Keratinocyte (primary cell): ENCODE data around the gene TEKT5. TPM values are rescaled to one million over a fixed set of nuclear protein-coding genes. Genes with fewer than 3 reads are reported as not detected.

Experiments
- DNase-seq: peaks from one replicate; pipeline ENCODE4 v3.0.0-alpha.2; 2011; ENCODE audit warnings: low read depth, missing footprints, low spot score
- FAIRE-seq: peaks from 2 replicates; lab custom pipeline; 2011; peaks lifted over from hg19 to GRCh38; lab: Jason Lieb, UNC
- H2AFZ ChIP-seq: 2 replicates; pipeline ENCODE4 v1.6.0; 2012; ENCODE audit warnings: low read length, control low read depth, inconsistent platforms; ENCODE audit not compliant: control insufficient read depth
- H3K27ac ChIP-seq: 2 replicates; pipeline ENCODE4 v1.5.1; 2011; ENCODE audit warnings: low read length; ENCODE audit not compliant: control insufficient read depth, insufficient read depth
- H3K27me3 ChIP-seq: 3 replicates; pipeline ENCODE4 v1.6.0; 2011; ENCODE audit warnings: low read length; ENCODE audit not compliant: control insufficient read depth, insufficient read depth; ENCODE audit errors: extremely low read depth
- H3K36me3 ChIP-seq, 2 experiments: 2 replicates in 1 of 2; 3 replicates in 1 of 2; pipeline ENCODE4 v1.5.1; 2011; ENCODE audit warnings: low read length in 2 of 2, mild to moderate bottlenecking in 1 of 2; ENCODE audit not compliant: control insufficient read depth in 2 of 2, insufficient read depth in 2 of 2; ENCODE audit errors: extremely low read depth in 1 of 2
- H3K4me1 ChIP-seq: 3 replicates; pipeline ENCODE4 v1.5.1; 2011; ENCODE audit warnings: low read length; ENCODE audit not compliant: control insufficient read depth, insufficient read depth; ENCODE audit errors: extremely low read depth
- H3K4me2 ChIP-seq: 3 replicates; pipeline ENCODE4 v1.6.0; 2011; ENCODE audit warnings: low read depth, low read length; ENCODE audit not compliant: control insufficient read depth, insufficient read depth; ENCODE audit errors: extremely low read depth
- H3K4me3 ChIP-seq, 3 experiments: fragments of 200-600 bp in 1 of 3; sonication (generic) in 1 of 3; 2 replicates in 2 of 3; 3 replicates in 1 of 3; pipeline ENCODE4 v1.5.1; 2011 to 2016; ENCODE audit warnings: low read length in 3 of 3, mild to moderate bottlenecking in 3 of 3, control low read depth in 2 of 3, inconsistent platforms in 1 of 3, low read depth in 1 of 3, mixed read lengths in 1 of 3, mixed run types in 1 of 3, moderate library complexity in 1 of 3; ENCODE audit not compliant: control insufficient read depth in 2 of 3, insufficient read depth in 2 of 3; ENCODE audit errors: extremely low read depth in 1 of 3
- H3K79me2 ChIP-seq: 2 replicates; pipeline ENCODE4 v1.6.0; 2012; ENCODE audit warnings: low read length; ENCODE audit not compliant: control insufficient read depth, insufficient read depth
- H3K9ac ChIP-seq: 3 replicates; pipeline ENCODE4 v1.6.0; 2011; ENCODE audit warnings: low read length; ENCODE audit not compliant: control insufficient read depth, insufficient read depth; ENCODE audit errors: extremely low read depth
- H3K9me1 ChIP-seq: 3 replicates; pipeline ENCODE4 v1.6.0; 2011; ENCODE audit warnings: low read length; ENCODE audit not compliant: control insufficient read depth, insufficient read depth; ENCODE audit errors: extremely low read depth
- H3K9me3 ChIP-seq: 2 replicates; pipeline ENCODE4 v1.5.1; 2012; ENCODE audit warnings: low read depth, low read length; ENCODE audit not compliant: control insufficient read depth
- H4K20me1 ChIP-seq: 3 replicates; pipeline ENCODE4 v1.6.0; 2011; ENCODE audit warnings: low read length; ENCODE audit not compliant: control insufficient read depth, insufficient read depth; ENCODE audit errors: extremely low read depth
- EZH2 ChIP-seq: IDR thresholded peaks from one replicate; pipeline ENCODE4 v1.6.1; 2012; ENCODE audit warnings: inconsistent platforms, mild to moderate bottlenecking, low read length, moderate library complexity
- dilution Hi-C: fragments of 300-500 bp; cut with MboI; formaldehyde crosslinking; loops from one replicate; pipeline ENCODE4 v1.7.0; 2020; ENCODE audit warnings: low sequenced_read_pairs; ENCODE audit not compliant: extremely low pct_ligation_motif_present
- polyA minus RNA-seq, 3 experiments: library from RNA; depleted of rRNA, polyadenylated mRNA; stranded (reverse); fragments of >200 nt; gene quantifications; 1 replicate in 1 of 3; 2 replicates in 1 of 3; 3 replicates in 1 of 3; pipeline ENCODE4 v1.2.3, GENCODE V29; 2011
- polyA plus RNA-seq, 5 experiments: library from polyadenylated mRNA; depleted of rRNA in 3 of 5; stranded (reverse) in 3 of 5; stranded (forward) in 1 of 5; unstranded in 1 of 5; fragments of >200 nt; gene quantifications; 1 replicate in 1 of 5; 2 replicates in 3 of 5; 3 replicates in 1 of 5; pipeline versions ENCODE4 v1.2.1 to v1.2.3, GENCODE V29; 2011 to 2012; ENCODE audit warnings: missing spikeins in 2 of 5, low read depth in 1 of 5, low replicate concordance in 1 of 5
- TF ChIP-seq, protein P1 (sequence below), 3 experiments: IDR thresholded peaks in 1 of 3; conservative IDR thresholded peaks in 1 of 3; optimal IDR thresholded peaks in 1 of 3; 2 replicates in 2 of 3; 3 replicates in 1 of 3; pipeline versions ENCODE3 to v1.5.1; 2011; ENCODE audit warnings: low read length in 3 of 3, mild to moderate bottlenecking in 3 of 3, moderate library complexity in 2 of 3, control low read depth in 1 of 3, inconsistent platforms in 1 of 3; ENCODE audit not compliant: insufficient read depth in 2 of 3; ENCODE audit errors: extremely low read depth in 1 of 3

TEKT5 gene
- polyA plus RNA-seq (0.08 to 0.23 TPM in 2 of 3 replicates, not detected in the other), polyA minus RNA-seq (not detected in 3 replicates)
- polyA plus RNA-seq (2011; ENCODE audit: low read depth): 0.37 TPM
- polyA plus RNA-seq (2011; cell fraction: cytosol; rRNA removed): 0.09 TPM in 1 of 2 replicates, not detected in the other
- 0.40 and 0.41 TPM in 2 replicates for polyA plus RNA-seq (2011; cell fraction: nucleus; rRNA removed)
- 0.28 TPM in 1 of 2 replicates, not detected in the other for polyA plus RNA-seq (2012; ENCODE audit: low replicate concordance)
- polyA minus RNA-seq (2011; cell fraction: cytosol; rRNA and poly(A)+ RNA removed): not detected
- not detected in 2 replicates for polyA minus RNA-seq (2011; cell fraction: nucleus; rRNA and poly(A)+ RNA removed)

DNA sequence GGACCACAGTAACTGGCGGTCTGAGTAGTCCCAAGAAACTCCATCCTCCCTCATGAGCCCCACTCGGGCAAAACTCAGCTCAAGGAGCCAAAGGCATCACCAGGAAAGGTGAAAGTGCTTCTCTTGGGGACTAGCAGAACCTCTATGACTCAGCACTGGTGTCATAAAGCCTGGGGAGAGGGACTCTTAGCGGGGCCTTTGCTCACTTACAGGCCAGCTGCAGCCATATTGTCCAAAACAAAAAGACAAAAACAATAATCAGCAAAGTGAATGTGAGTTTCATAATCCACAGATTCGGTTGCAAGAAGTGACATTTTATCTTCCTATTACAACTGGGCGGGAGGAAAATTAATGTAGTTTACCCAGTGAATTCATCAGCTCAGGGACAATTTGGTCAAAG is at the start of gene TEKT5:
TSS of gene TEKT5 (minus strand) at position 101 of the 400 bp plus-strand sequence. CDS start at position 44, 57 bp downstream.
- no peak within 1 kb of the TSS for H3K27ac ChIP-seq
- H3K4me2 ChIP-seq: no peak within 1 kb of the TSS
- TF ChIP-seq, protein P1, sequence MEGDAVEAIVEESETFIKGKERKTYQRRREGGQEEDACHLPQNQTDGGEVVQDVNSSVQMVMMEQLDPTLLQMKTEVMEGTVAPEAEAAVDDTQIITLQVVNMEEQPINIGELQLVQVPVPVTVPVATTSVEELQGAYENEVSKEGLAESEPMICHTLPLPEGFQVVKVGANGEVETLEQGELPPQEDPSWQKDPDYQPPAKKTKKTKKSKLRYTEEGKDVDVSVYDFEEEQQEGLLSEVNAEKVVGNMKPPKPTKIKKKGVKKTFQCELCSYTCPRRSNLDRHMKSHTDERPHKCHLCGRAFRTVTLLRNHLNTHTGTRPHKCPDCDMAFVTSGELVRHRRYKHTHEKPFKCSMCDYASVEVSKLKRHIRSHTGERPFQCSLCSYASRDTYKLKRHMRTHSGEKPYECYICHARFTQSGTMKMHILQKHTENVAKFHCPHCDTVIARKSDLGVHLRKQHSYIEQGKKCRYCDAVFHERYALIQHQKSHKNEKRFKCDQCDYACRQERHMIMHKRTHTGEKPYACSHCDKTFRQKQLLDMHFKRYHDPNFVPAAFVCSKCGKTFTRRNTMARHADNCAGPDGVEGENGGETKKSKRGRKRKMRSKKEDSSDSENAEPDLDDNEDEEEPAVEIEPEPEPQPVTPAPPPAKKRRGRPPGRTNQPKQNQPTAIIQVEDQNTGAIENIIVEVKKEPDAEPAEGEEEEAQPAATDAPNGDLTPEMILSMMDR (optimal IDR thresholded peaks at IDR 0.05 in 1 of 3, IDR thresholded peaks at IDR 0.05 in 1 of 3, conservative IDR thresholded peaks at IDR 0.05 in 1 of 3; ENCODE audit: extremely low read depth in 1 of 3, insufficient read depth in 2 of 3, low read length in 3 of 3): no peak
- TF ChIP-seq EZH2: no peak
- no peaks in the 10 kb centered on the region for H3K36me3 ChIP-seq
- H3K27me3 ChIP-seq: no peaks in the 10 kb centered on the region
- H2AFZ ChIP-seq: no peak within 1 kb of the TSS
- no peaks in the 10 kb centered on the region for H3K79me2 ChIP-seq
- H3K4me3 ChIP-seq: no peak within 1 kb of the TSS
- DNase-seq: no peak
- H3K4me1 ChIP-seq: no peaks in the 10 kb centered on the region
- H4K20me1 ChIP-seq: no peaks in the 10 kb centered on the region
- no peaks in the 10 kb centered on the region for H3K9me1 ChIP-seq
- dilution Hi-C loops: no loop called here
- no peak for FAIRE-seq
- no peak within 1 kb of the TSS for H3K9ac ChIP-seq
- H3K9me3 ChIP-seq: no peaks in the 10 kb centered on the region

DNA sequence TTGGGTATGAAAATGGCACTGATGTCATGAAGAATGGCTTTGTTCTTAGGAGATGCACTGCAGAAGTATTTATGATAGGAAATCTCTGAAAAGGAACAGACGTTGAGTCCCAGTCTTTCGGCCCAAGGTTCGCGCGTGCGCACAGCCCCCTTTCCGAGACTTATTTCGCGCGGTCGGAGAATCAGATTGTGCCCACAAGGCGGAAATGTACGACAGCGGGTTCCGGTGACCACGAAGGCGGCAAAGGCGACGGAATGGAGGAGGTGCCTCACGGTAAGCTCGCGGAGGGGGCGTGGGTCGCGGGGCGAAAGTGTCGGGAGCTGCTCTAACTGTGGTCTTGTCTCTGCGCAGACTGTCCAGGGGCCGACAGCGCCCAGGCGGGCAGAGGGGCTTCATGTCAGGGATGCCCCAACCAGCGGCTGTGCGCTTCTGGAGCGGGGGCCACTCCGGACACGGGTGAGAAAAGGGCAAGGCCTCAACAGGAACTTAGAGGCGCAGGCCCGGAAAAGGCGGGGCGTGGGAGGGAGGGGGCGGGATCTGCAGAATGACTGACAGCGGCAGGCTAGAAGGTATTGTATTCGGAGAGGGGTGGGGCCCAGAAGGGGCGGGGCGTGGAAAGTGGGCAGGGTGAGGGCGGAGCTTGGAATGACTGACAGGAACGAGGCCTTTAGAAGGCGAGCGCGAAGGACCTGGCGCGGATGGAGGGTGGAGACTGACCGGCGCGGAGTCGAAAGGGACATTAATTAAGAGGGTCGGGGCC is 49.1 kb upstream of the TEKT5 start, which contains the start of gene NUBP1:
TSS of gene NUBP1 (plus strand) at position 233 of the 760 bp plus-strand sequence. CDS start at position 255, 22 bp downstream.
- Histone ChIP-seq H3K9ac (peak within 1 kb of the TSS; percentile 96), H3K9me1 (no peaks in the 10 kb centered on the region), H3K36me3 (peaks cover 0 to 2% of the 10 kb centered on the region in 2 experiments), H3K79me2 (no peaks in the 10 kb centered on the region), H3K4me3 (peak within 1 kb of the TSS; percentile 71 to 84 (median 75)), H3K27me3 (no peaks in the 10 kb centered on the region), H4K20me1 (no peaks in the 10 kb centered on the region), H3K9me3 (no peaks in the 10 kb centered on the region), H3K4me2 (peak within 1 kb of the TSS; percentile 83), H3K27ac (peak within 1 kb of the TSS; percentile 92), H3K4me1 (peaks cover 8% of the 10 kb centered on the region), H2AFZ (peak within 1 kb of the TSS; percentile 96)
- dilution Hi-C loops: loop anchor here (25.0 kb wide), 1 partner anchor 169 kb away; no protein-coding TSS in a partner anchor
- FAIRE-seq (peak; percentile 13), DNase-seq (peak; percentile 83)
- TF ChIP-seq, protein P1 (optimal IDR thresholded peaks at IDR 0.05 in 1 of 3, IDR thresholded peaks at IDR 0.05 in 1 of 3, conservative IDR thresholded peaks at IDR 0.05 in 1 of 3; ENCODE audit: extremely low read depth in 1 of 3, insufficient read depth in 2 of 3, low read length in 3 of 3): no peak
- no peak for TF ChIP-seq EZH2
